ENCODE data around the gene PC.

PC gene

GRCh38 chr11:66912911-66913310 lies 45.3 kb downstream of the PC start:
- no peak overlapping the region for H3K4me3 ChIP-seq (ENCODE audit: low read length)
- no peak for TF ChIP-seq CTCF (IDR thresholded peaks at IDR 0.05; ENCODE audit: insufficient read depth, low read depth, low read length, missing control alignments)
- DNase-seq (ENCODE audit: low read depth): no peak

GRCh38 chr11:66912361-66912760 lies 45.8 kb downstream of the PC start:
- no peak for TF ChIP-seq CTCF (IDR thresholded peaks at IDR 0.05; ENCODE audit: insufficient read depth, low read depth, low read length, missing control alignments)
- H3K4me3 ChIP-seq (ENCODE audit: low read length): no peak overlapping the region
- DNase-seq (ENCODE audit: low read depth): no peak

DNA sequence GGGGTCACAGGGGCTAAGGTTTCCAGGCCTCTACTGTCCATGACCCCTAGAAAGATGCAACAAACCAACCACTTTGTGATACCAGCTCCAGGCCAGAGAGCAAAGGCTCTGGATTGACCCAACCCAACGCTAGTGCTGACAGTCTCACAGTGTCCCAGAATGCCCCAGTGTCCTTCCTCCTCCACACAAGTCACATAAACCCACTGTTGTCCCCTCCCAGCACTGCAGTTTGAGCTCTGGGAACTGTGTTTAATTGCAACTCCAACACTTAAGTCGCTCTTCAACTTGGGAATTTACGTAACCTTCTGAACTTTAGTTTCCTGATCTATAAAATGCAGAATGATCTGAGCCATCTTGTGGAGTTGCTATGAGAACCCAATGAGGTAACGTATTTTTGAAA lies 47.5 kb downstream of the PC start:
- DNase-seq (ENCODE audit: low read depth): no peak
- no peak overlapping the region for H3K4me3 ChIP-seq (ENCODE audit: low read length)
- no peak for TF ChIP-seq CTCF (IDR thresholded peaks at IDR 0.05; ENCODE audit: insufficient read depth, low read depth, low read length, missing control alignments)

DNA sequence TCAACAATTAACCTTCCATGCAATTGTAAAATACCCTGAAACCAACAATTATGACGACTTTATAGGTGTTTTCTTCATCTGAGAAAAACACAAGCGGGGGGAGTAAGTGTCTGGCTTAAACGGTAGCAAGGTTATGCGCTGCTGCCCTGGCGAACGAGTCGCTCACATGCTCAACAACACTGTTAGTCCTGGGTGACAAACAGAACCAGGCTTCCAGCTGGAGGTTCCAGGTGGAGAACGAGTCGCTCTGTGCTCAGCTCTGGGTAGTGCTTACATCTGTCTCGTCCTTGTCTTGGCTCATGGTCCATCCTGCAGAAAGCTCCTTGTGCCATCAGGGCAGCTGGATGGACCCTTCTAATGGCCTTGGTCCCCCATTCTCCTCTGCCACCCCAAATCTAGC lies 48.2 kb downstream of the PC start:
- no peak for TF ChIP-seq CTCF (IDR thresholded peaks at IDR 0.05; ENCODE audit: insufficient read depth, low read depth, low read length, missing control alignments)
- no peak for DNase-seq (ENCODE audit: low read depth)
- no peak overlapping the region for H3K4me3 ChIP-seq (ENCODE audit: low read length)

- no peak for DNase-seq (ENCODE audit: low read depth)
- TF ChIP-seq CTCF (IDR thresholded peaks at IDR 0.05; ENCODE audit: insufficient read depth, low read depth, low read length, missing control alignments): no peak
- H3K4me3 ChIP-seq (ENCODE audit: low read length): no peak overlapping the region
Observed at GRCh38 chr11:66909181-66909580, 49.0 kb downstream of the PC start.

GRCh38 chr11:66907751-66908630 lies 50.2 kb downstream of the PC start:
- no peak overlapping the region for H3K4me3 ChIP-seq (ENCODE audit: low read length)
- DNase-seq (ENCODE audit: low read depth): no peak
- TF ChIP-seq CTCF (IDR thresholded peaks at IDR 0.05; ENCODE audit: insufficient read depth, low read depth, low read length, missing control alignments): no peak

Data from epithelial cell of esophagus (primary cell).